Fibroblast of upper back skin (primary cell): ENCODE measurements around the gene CENPC.
"Not testable (repeated sequence)": the region's sequence is repeated elsewhere in the genome, so short reads cannot be mapped to it uniquely, and the experiment has no call there.

Source experiments
- DNase-seq: peaks from one replicate; pipeline ENCODE4 v3.0.0-alpha.2; 2013

The CENPC gene

GRCh38 chr4:67465032-67465762, 80.1 kb downstream of the CENPC start:
- DNase-seq = no peak

GRCh38 chr4:67460574-67460973, 84.7 kb downstream of the CENPC start:
- DNase-seq = no peak

- DNase-seq = no peak
Measured at GRCh38 chr4:67459164-67459563, 86.1 kb downstream of the CENPC start.

- no peak for DNase-seq
Measured at GRCh38 chr4:67456577-67457196, 88.6 kb downstream of the CENPC start.

- not testable (repeated sequence) for DNase-seq
Measured at GRCh38 chr4:67452846-67453205, 92.5 kb downstream of the CENPC start.

- no peak for DNase-seq
Measured at GRCh38 chr4:67452100-67452845, 93.0 kb downstream of the CENPC start.

GRCh38 chr4:67451464-67451863, 93.8 kb downstream of the CENPC start:
- no peak for DNase-seq

- DNase-seq = no peak
Measured at GRCh38 chr4:67448621-67449020, 96.7 kb downstream of the CENPC start.

- no peak for DNase-seq
Measured at GRCh38 chr4:67447873-67448272, 97.4 kb downstream of the CENPC start.

GRCh38 chr4:67446811-67447210, 98.5 kb downstream of the CENPC start:
- DNase-seq = no peak

GRCh38 chr4:67445881-67446280, 99.4 kb downstream of the CENPC start:
- DNase-seq = not testable (repeated sequence)

- no peak for DNase-seq
Measured at GRCh38 chr4:67438975-67439374, 106.3 kb downstream of the CENPC start.

- peak; percentile 66 for DNase-seq
Measured at GRCh38 chr4:67437974-67438713, 107.2 kb downstream of the CENPC start.

GRCh38 chr4:67436742-67437141, 108.6 kb downstream of the CENPC start:
- DNase-seq = no peak

GRCh38 chr4:67430989-67431388, 114.3 kb downstream of the CENPC start:
- no peak for DNase-seq

- DNase-seq = no peak
Measured at GRCh38 chr4:67428819-67429218, 116.5 kb downstream of the CENPC start.
